WTC11 (cell line): ENCODE measurements around the gene LRRFIP2. TPM values are rescaled to one million over a fixed set of nuclear protein-coding genes. Genes with fewer than 3 reads are reported as not detected.

Source experiments
- ATAC-seq: fragments of 200-7000 bp; cut with Tn5 transposase; 2 replicates; pipeline ENCODE4 v1.10.0; 2021; ENCODE audit warnings: mild to moderate bottlenecking, moderate library complexity
- CTCF ChIA-PET: fragments of 300-600 bp; sonication (Branson Sonifier 250); formaldehyde crosslinking; loops from one replicate; lab custom pipeline; 2021; ENCODE audit warnings: antibody characterized with exemption; lab: Charles Lee
- POLR2A ChIA-PET: fragments of 350-600 bp; sonication (Branson Sonifier 250); formaldehyde crosslinking; loops from one replicate; lab custom pipeline; 2021; ENCODE audit warnings: antibody characterized with exemption; lab: Charles Lee
- DNase-seq: peaks from one replicate; pipeline ENCODE4 v3.0.0; 2021; ENCODE audit warnings: low spot score
- H3K27ac Mint-ChIP-seq: 2 replicates; pipeline ENCODE4 v1.8.0; 2021; ENCODE audit warnings: mixed read lengths
- H3K27me3 Mint-ChIP-seq: 2 replicates; pipeline ENCODE4 v1.8.0; 2021; ENCODE audit warnings: low read depth, mild to moderate bottlenecking, moderate library complexity, mixed read lengths
- H3K36me3 Mint-ChIP-seq: 2 replicates; pipeline ENCODE4 v1.8.0; 2021; ENCODE audit warnings: mixed read lengths
- H3K4me1 Mint-ChIP-seq: 2 replicates; pipeline ENCODE4 v1.8.0; 2022; ENCODE audit warnings: mixed read lengths
- H3K4me3 Mint-ChIP-seq: 2 replicates; pipeline ENCODE4 v1.8.0; 2021; ENCODE audit warnings: mild to moderate bottlenecking, moderate library complexity, mixed read lengths
- H3K9me3 Mint-ChIP-seq: 2 replicates; pipeline ENCODE4 v1.8.0; 2021; ENCODE audit warnings: mixed read lengths
- ATF6 ChIP-seq: sonication (generic); formaldehyde crosslinking; IDR thresholded peaks from 2 replicates; pipeline ENCODE4 v1.8.1; 2023; ENCODE audit warnings: mild to moderate bottlenecking, missing genetic modification reagents
- E2F5 ChIP-seq: sonication (generic); formaldehyde crosslinking; IDR thresholded peaks from 2 replicates; pipeline ENCODE4 v1.8.1; 2022; ENCODE audit warnings: mild to moderate bottlenecking, moderate library complexity, missing genetic modification reagents
- HMGA2 ChIP-seq: fragments of 250-450 bp; sonication (Bioruptor Pico); IDR thresholded peaks from 2 replicates; pipeline ENCODE4 v1.4.0; 2021; ENCODE audit warnings: mild to moderate bottlenecking, moderate library complexity
- JUN ChIP-seq: sonication (generic); formaldehyde crosslinking; IDR thresholded peaks from 2 replicates; pipeline ENCODE4 v1.8.0; 2023; ENCODE audit warnings: mild to moderate bottlenecking, missing genetic modification reagents
- MYBL2 ChIP-seq: sonication (generic); formaldehyde crosslinking; IDR thresholded peaks from 2 replicates; pipeline ENCODE4 v1.8.1; 2023; ENCODE audit warnings: mild to moderate bottlenecking, moderate library complexity, missing genetic modification reagents
- NR1H2 ChIP-seq: sonication (generic); formaldehyde crosslinking; IDR thresholded peaks from 2 replicates; pipeline ENCODE4 v1.9.0; 2021; ENCODE audit warnings: mild to moderate bottlenecking, moderate library complexity, missing genetic modification reagents
- OVOL2 ChIP-seq: fragments of 250-450 bp; sonication (Bioruptor Pico); IDR thresholded peaks from 2 replicates; pipeline ENCODE4 v1.9.0; 2021; ENCODE audit warnings: mild to moderate bottlenecking, borderline replicate concordance
- PRRX2 ChIP-seq: fragments of 250-450 bp; sonication (Bioruptor Pico); IDR thresholded peaks from 2 replicates; pipeline ENCODE4 v1.8.0; 2021; ENCODE audit warnings: mild to moderate bottlenecking
- SMAD3 ChIP-seq: sonication (generic); formaldehyde crosslinking; IDR thresholded peaks from 2 replicates; pipeline ENCODE4 v1.8.0; 2022; ENCODE audit warnings: missing genetic modification reagents, mild to moderate bottlenecking, borderline replicate concordance
- SOX15 ChIP-seq: fragments of 250-450 bp; sonication (Bioruptor Pico); IDR thresholded peaks from 2 replicates; pipeline ENCODE4 v1.9.0; 2021; ENCODE audit warnings: mild to moderate bottlenecking
- TCF7 ChIP-seq: sonication (generic); formaldehyde crosslinking; IDR thresholded peaks from 2 replicates; pipeline ENCODE4 v1.8.0; 2022; ENCODE audit warnings: mild to moderate bottlenecking, low read depth, missing genetic modification reagents, moderate library complexity
- ZNF121 ChIP-seq: sonication (generic); formaldehyde crosslinking; IDR thresholded peaks from 2 replicates; pipeline ENCODE4 v1.8.0; 2023; ENCODE audit warnings: missing genetic modification reagents
- ZNF671 ChIP-seq: fragments of 250-450 bp; sonication (Bioruptor Pico); IDR thresholded peaks from 2 replicates; pipeline ENCODE4 v1.8.0; 2021; ENCODE audit warnings: mild to moderate bottlenecking
- total RNA-seq: library from RNA; stranded (reverse); gene quantifications from 3 replicates; pipeline ENCODE4 v1.2.3, GENCODE V29; 2021
- TF ChIP-seq, protein P1 (sequence below): fragments of 250-450 bp; sonication (Bioruptor Pico); IDR thresholded peaks from 2 replicates; pipeline ENCODE4 v1.9.0; 2021; ENCODE audit warnings: mild to moderate bottlenecking, borderline replicate concordance
- TF ChIP-seq, protein P2 (sequence below): sonication (generic); formaldehyde crosslinking; IDR thresholded peaks from 2 replicates; pipeline ENCODE4 v1.8.1; 2022; ENCODE audit warnings: mild to moderate bottlenecking, missing genetic modification reagents, moderate library complexity, borderline replicate concordance
- TF ChIP-seq, protein P3 (sequence below): sonication (generic); formaldehyde crosslinking; IDR thresholded peaks from 2 replicates; pipeline ENCODE4 v1.8.1; 2023; ENCODE audit warnings: mild to moderate bottlenecking, missing genetic modification reagents
- TF ChIP-seq, protein P4 (sequence below): sonication (generic); formaldehyde crosslinking; IDR thresholded peaks from 2 replicates; pipeline ENCODE4 v1.8.0; 2022; ENCODE audit warnings: mild to moderate bottlenecking, missing genetic modification reagents
- TF ChIP-seq, protein P5 (sequence below): sonication (generic); formaldehyde crosslinking; IDR thresholded peaks from 2 replicates; pipeline ENCODE4 v1.8.0; 2022; ENCODE audit warnings: mild to moderate bottlenecking, missing genetic modification reagents
- TF ChIP-seq, protein P6 (sequence below): sonication (generic); formaldehyde crosslinking; IDR thresholded peaks from 2 replicates; pipeline ENCODE4 v1.8.1; 2022; ENCODE audit warnings: missing genetic modification reagents, borderline replicate concordance

LRRFIP2 gene
- total RNA-seq, 1 experiment from 2014 or later: 23.7 TPM

DNA sequence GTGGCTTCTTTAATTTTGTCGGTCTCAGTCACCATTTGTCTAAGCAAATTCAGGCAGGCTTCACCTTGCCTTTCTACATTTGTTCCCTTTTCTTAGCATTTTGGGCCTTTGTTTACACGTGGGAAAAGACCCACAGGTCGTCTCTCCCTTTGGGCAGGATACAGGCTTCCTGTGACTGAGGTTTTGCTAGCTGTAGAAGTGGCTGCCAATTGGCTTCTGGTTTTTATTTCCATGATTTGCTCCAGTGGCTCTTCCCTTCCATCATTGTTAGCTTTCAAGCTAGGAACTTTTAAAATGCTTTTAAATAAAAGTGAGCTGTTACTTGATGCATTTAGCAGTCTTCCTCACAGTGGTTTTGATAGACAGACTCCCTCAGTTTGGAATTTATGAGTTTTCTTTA, 143.8 kb downstream of the LRRFIP2 start (continued):
- TF ChIP-seq, protein P1, sequence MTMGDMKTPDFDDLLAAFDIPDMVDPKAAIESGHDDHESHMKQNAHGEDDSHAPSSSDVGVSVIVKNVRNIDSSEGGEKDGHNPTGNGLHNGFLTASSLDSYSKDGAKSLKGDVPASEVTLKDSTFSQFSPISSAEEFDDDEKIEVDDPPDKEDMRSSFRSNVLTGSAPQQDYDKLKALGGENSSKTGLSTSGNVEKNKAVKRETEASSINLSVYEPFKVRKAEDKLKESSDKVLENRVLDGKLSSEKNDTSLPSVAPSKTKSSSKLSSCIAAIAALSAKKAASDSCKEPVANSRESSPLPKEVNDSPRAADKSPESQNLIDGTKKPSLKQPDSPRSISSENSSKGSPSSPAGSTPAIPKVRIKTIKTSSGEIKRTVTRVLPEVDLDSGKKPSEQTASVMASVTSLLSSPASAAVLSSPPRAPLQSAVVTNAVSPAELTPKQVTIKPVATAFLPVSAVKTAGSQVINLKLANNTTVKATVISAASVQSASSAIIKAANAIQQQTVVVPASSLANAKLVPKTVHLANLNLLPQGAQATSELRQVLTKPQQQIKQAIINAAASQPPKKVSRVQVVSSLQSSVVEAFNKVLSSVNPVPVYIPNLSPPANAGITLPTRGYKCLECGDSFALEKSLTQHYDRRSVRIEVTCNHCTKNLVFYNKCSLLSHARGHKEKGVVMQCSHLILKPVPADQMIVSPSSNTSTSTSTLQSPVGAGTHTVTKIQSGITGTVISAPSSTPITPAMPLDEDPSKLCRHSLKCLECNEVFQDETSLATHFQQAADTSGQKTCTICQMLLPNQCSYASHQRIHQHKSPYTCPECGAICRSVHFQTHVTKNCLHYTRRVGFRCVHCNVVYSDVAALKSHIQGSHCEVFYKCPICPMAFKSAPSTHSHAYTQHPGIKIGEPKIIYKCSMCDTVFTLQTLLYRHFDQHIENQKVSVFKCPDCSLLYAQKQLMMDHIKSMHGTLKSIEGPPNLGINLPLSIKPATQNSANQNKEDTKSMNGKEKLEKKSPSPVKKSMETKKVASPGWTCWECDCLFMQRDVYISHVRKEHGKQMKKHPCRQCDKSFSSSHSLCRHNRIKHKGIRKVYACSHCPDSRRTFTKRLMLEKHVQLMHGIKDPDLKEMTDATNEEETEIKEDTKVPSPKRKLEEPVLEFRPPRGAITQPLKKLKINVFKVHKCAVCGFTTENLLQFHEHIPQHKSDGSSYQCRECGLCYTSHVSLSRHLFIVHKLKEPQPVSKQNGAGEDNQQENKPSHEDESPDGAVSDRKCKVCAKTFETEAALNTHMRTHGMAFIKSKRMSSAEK (CRISPR knock-in tag): no peak
- TF ChIP-seq, protein P2, sequence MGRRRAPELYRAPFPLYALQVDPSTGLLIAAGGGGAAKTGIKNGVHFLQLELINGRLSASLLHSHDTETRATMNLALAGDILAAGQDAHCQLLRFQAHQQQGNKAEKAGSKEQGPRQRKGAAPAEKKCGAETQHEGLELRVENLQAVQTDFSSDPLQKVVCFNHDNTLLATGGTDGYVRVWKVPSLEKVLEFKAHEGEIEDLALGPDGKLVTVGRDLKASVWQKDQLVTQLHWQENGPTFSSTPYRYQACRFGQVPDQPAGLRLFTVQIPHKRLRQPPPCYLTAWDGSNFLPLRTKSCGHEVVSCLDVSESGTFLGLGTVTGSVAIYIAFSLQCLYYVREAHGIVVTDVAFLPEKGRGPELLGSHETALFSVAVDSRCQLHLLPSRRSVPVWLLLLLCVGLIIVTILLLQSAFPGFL (CRISPR knock-in tag): no peak
- TF ChIP-seq, protein P3, sequence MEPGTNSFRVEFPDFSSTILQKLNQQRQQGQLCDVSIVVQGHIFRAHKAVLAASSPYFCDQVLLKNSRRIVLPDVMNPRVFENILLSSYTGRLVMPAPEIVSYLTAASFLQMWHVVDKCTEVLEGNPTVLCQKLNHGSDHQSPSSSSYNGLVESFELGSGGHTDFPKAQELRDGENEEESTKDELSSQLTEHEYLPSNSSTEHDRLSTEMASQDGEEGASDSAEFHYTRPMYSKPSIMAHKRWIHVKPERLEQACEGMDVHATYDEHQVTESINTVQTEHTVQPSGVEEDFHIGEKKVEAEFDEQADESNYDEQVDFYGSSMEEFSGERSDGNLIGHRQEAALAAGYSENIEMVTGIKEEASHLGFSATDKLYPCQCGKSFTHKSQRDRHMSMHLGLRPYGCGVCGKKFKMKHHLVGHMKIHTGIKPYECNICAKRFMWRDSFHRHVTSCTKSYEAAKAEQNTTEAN (CRISPR knock-in tag): no peak
- TF ChIP-seq MYBL2 (no peak), TCF7 (CRISPR knock-in tag) (no peak), SOX15 (CRISPR knock-in tag) (no peak), ZNF671 (CRISPR knock-in tag) (no peak), NR1H2 (CRISPR knock-in tag) (no peak)
- TF ChIP-seq, protein P4, sequence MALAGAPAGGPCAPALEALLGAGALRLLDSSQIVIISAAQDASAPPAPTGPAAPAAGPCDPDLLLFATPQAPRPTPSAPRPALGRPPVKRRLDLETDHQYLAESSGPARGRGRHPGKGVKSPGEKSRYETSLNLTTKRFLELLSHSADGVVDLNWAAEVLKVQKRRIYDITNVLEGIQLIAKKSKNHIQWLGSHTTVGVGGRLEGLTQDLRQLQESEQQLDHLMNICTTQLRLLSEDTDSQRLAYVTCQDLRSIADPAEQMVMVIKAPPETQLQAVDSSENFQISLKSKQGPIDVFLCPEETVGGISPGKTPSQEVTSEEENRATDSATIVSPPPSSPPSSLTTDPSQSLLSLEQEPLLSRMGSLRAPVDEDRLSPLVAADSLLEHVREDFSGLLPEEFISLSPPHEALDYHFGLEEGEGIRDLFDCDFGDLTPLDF (CRISPR knock-in tag): no peak
- TF ChIP-seq, protein P5, sequence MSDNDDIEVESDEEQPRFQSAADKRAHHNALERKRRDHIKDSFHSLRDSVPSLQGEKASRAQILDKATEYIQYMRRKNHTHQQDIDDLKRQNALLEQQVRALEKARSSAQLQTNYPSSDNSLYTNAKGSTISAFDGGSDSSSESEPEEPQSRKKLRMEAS (CRISPR knock-in tag): no peak
- TF ChIP-seq, protein P6, sequence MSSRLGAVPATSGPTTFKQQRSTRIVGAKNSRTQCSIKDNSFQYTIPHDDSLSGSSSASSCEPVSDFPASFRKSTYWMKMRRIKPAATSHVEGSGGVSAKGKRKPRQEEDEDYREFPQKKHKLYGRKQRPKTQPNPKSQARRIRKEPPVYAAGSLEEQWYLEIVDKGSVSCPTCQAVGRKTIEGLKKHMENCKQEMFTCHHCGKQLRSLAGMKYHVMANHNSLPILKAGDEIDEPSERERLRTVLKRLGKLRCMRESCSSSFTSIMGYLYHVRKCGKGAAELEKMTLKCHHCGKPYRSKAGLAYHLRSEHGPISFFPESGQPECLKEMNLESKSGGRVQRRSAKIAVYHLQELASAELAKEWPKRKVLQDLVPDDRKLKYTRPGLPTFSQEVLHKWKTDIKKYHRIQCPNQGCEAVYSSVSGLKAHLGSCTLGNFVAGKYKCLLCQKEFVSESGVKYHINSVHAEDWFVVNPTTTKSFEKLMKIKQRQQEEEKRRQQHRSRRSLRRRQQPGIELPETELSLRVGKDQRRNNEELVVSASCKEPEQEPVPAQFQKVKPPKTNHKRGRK: no peak

DNA sequence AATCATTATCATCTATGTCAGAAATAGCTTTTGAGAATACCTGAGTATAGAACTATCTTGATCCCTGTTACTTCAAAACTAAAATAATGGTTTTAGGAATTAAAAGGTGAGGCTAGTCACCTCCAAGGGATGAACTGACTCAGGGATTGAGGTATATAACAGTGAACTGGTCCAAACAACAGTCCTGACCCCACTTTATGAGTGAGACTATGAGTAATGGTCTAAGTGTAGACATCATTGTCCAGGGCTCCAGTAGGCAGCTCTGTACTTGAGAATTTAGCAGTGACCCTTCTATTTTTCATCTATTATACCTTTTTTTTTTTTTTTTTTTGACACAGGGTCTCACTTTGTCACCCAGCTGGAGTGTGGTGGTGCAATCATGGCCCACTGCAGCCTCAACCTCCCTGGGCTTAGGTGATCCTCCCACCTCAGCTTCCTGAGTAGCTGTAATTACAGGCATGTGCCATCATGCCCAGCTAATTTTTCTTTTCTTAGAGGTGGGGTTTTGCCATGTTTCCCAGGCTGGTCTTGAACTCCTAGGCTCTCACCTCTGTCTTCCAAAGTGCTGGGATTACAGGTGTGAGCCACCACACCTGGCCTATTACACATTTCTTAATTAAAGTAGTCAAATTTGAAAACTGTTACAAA, 144.7 kb downstream of the LRRFIP2 start:
- ChIA-PET CTCF (no interaction called here), POLR2A (no interaction called here)
- TF ChIP-seq HMGA2 (no peak), ZNF121 (CRISPR knock-in tag) (no peak), SMAD3 (CRISPR knock-in tag) (no peak), OVOL2 (no peak), JUN (CRISPR knock-in tag) (no peak), E2F5 (CRISPR knock-in tag) (no peak), PRRX2 (CRISPR knock-in tag) (no peak), ATF6 (CRISPR knock-in tag) (no peak)
- TF ChIP-seq, protein P6: no peak
- TF ChIP-seq, protein P4 (CRISPR knock-in tag): no peak

More for the DNA sequence above, 144.7 kb downstream of the LRRFIP2 start:
- no peak for ATAC-seq
- H3K9me3 Mint-ChIP-seq: peaks cover 5% of the 10 kb centered on the region
- no peak overlapping the region for H3K27ac Mint-ChIP-seq
- H3K36me3 Mint-ChIP-seq: peaks cover 58% of the 10 kb centered on the region
- no peak overlapping the region for H3K4me3 Mint-ChIP-seq
- H3K4me1 Mint-ChIP-seq: no peaks in the 10 kb centered on the region
- DNase-seq: no peak
- no peaks in the 10 kb centered on the region for H3K27me3 Mint-ChIP-seq
